NOMO-1 (cell line): ENCODE measurements around the gene SNAP25.

Experiments used
- DNase-seq, 2 experiments: peaks; one replicate each; lab custom pipeline; 2025; ENCODE audit not compliant: unreplicated experiment in 2 of 2; lab: John Stamatoyannopoulos, UW

SNAP25 gene

GRCh38 chr20:10218536-10219451 lies at the start of gene SNAP25:
TSS of gene SNAP25 (plus strand) at chr20:10218830. CDS start at chr20:10275492, 56,662 bp downstream.
- DNase-seq, result peak; percentile 75 to 76

GRCh38 chr20:10169752-10170151 lies 48.9 kb upstream of the SNAP25 start:
- no peak for DNase-seq

GRCh38 chr20:10170261-10170660 lies 48.4 kb upstream of the SNAP25 start:
- no peak for DNase-seq

DNA sequence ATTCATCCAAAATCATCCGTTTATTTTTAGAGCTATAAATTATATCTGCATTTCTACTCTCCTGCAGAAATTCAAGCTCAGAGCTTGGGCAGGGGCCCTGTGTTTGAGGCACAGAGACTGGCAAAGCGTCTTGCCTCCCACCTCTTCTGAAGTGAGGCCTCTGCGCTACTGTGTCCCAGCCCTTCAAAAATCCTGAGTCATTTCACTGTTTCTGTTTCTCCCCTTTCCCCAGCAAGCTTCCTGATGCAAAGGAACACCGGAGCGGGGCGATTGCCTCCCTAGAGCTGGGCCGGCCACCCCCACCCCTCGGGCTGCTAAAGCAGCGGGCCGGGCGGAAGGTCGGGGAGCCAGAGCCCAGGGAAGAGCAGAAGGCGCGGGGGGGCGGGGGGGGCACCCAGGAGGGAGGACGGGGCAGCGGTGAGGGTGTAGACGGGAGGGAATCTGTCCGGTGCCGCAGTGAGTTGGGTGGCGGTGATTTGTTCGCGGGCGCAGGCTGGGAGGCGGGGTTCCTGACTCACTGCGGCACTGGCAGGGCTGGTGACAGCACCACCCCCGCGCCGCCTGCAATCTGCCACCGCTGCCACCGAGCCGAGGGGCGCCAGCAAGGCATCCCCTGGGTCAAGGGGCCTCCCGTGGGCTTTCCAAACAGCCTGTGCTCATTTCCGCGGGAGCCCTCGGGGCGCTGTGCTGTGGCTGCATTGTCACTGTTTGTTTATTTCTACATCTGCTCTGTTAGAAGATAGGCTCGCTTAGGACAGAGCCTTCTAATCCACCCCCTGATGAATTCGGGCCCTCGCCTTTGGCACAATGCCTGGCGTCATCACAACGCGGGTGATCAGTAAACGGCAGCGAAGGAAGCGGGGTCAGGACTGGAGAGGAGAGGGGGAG lies 46.5 kb upstream of the SNAP25 start:
- peak; percentile 34 to 46 for DNase-seq

- no peak for DNase-seq
Observed at GRCh38 chr20:10172998-10173655, 45.5 kb upstream of the SNAP25 start.

DNA sequence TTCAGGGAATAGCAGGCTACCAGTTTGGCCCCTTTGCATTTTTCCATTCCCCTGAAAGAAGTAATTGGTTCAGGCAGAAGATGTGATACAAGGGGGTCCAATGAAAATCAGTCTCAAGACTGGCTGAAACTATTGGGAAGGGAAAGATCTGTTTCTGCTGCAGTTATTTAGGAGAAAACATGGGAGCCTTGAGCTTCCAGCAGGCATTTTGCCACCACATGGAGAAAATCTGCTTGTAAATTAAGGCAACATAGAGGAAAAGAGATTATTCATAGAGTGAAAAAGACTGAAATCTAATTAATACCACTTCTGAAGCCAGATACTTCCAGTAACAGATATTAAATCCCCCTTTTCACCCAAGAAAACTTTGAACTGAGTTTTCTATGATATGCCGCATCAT lies 44.2 kb upstream of the SNAP25 start:
- no peak for DNase-seq

DNA sequence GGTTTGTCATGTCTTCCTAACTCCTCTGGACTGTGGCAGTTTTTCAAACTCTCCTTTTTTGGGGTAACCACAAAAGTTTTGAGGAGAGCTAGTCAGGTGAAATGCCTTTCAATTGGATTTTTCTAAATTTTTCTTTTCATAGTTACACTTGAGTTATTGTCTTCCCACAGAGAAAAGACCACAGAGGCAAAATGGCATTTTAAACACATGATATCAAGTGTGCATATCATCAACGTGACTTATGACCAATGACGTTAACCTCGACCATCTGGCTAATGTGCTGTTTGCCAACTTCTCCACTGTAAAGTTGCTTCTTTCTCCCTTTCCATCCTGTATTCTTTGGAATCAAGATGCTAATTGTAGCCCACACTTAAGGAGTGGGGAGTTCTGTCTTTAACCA lies 41.3 kb upstream of the SNAP25 start:
- no peak for DNase-seq

GRCh38 chr20:10178091-10178490 lies 40.5 kb upstream of the SNAP25 start:
- DNase-seq, result no peak

DNA sequence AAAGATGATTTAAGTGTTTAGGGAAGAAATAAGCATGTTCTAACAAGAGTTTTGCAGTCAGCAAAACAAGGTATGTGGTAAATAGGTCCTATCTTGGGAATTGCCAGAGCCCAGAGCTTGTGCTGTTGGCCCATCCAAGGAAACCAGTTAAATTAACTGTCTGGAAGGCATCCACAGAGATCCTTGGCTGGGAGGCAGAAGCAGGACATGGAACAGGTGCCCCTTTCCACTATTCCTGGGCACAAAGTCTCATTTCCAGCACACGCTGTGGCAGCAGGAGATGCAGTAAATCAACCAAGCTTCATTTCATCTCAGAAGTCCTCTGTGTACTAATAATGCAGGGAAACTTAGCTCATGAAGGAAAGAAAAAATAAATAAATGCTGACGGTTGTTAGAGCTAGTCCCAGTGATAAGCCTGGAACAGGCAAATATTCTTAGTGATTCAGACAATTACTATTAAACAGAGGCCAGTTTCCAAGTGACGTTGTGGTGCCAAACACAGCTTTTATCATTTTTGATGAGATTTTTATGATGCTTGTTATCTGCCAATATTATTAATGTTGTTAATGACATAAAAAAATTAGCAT lies 39.8 kb upstream of the SNAP25 start:
- DNase-seq, result no peak

DNA sequence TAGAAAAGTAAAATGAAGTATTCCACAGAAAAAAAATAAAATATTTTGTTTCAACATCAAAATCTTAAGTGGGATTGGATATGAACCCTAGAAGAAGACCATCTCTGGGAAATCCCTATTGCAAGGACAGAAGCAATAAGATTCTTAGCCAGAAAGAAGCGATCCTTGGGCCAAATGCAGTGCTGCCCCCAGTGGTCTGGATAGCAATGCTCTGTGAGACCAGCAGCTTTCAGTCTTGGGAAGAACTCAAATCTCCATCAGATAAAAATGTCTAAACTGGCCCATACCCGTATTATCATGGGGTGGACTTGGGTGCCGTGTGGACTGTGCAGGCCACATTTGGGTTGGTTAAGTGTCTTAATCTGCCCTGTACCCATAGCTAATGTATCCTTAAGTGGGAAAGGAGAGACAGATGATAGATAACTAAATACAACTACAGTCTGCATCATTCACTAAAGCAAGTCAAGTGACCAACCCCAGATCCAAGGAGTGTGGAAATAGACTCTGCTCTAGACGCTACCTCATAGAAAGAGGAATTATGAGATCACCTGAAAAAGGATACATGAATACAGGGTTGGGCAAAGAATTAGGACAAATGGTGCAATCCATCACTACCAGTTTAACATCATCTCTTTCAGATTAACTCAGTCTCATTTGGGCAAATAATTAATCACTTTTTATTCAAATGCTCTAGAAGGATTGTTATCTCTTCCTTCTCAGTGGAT lies 38.9 kb upstream of the SNAP25 start:
- no peak for DNase-seq

DNA sequence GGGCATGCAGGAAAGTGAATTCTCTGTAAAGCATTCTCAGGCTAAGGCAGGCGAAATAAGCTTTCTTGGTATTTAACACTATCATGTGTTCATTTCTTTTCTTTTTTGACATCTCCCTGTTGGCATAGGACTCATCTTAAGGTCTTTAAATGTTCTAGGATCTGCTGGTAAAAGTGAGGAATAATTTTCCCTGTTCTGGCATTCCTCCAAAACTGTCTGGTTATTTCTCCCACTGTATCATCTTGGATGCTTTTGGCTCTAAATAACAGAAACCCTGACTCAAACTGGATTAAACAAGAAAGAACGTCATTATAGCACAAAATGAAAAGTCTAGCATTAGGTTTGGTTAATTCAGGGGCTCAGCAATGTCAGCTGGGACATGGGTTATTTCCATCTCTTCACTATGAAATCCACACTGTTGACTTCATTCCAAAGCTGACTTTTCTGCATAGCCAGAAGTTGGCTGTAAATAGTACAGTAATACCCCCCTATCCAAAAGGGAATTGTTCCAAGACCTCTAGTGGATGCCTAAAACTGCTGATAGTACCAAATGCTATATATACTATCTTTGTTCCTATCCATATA lies 37.9 kb upstream of the SNAP25 start:
- DNase-seq, result no peak

GRCh38 chr20:10185741-10186558 lies 32.7 kb upstream of the SNAP25 start:
- no peak for DNase-seq

DNA sequence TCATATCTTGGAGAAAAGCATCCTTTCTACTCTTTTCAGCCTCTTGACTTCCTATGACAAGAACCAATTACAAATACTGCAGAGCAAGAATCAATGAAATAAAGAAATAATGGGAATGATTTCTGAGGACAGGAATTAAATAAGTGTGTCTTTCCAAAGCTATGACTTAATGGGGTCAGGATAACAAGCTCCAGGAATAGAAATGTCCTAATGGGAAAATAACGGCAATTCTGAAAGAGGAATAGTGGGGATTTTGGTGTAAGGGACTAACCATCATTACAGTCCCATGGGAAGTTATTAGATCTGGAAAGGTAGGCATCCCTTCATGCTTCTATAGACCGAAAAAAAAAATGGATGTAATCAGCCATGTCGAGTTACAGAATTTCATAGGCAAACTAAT lies 28.2 kb upstream of the SNAP25 start:
- no peak for DNase-seq

GRCh38 chr20:10192171-10192570 lies 26.5 kb upstream of the SNAP25 start:
- no peak for DNase-seq

- DNase-seq, result no peak
Observed at GRCh38 chr20:10194166-10194565, 24.5 kb upstream of the SNAP25 start.

- DNase-seq, result no peak
Observed at GRCh38 chr20:10200330-10200729, 18.3 kb upstream of the SNAP25 start.

DNA sequence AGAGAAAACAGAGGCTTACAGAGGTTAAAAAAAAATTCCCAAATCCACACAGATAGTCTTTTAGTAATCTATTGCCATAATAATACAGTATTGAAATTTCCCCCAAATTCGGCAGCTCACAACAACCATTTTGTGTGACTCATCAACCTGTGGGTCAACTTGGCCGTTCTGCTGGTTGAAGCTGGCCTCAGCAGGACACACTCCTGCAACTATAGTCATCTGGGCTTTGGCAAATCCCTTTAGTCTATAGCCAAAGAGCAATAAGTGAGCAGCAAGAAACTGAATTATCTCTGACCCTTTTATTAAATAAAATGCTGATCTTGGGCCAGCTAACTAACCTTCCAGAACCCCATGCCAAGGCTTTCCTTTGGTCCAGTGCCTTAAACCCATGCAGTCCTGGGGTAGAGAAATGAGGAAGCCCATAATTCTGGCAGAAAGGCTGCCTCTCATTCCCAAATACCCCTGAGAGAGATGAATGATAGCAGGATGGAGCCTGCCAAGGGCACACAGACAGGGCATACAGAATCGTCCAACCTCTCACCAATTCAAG lies 17.2 kb upstream of the SNAP25 start:
- no peak for DNase-seq

DNA sequence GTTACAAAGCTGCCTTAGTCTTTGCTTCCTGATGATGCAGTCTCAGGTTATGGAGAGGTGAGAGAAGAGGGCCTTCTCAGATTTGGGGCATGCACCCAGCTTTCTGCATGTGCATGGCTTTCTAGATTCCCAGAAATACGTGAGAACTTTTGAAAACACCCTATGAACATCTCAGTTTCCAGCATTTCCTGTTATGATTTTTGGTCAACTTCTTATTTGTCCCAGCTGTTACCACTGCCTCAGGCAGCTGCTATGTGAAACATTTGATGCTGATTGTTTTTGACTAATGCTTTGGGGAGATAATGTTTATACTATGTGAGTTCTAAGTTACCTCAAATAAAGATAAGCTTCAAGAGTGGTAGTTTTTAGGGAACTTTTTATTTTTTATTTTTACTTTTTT lies 9.5 kb upstream of the SNAP25 start:
- DNase-seq, result no peak

GRCh38 chr20:10213526-10213925 lies 5.1 kb upstream of the SNAP25 start:
- no peak for DNase-seq
